ENCODE measurements around the gene MGST2. TPM values are rescaled to one million over a fixed set of nuclear protein-coding genes. Genes with fewer than 3 reads are reported as not detected.
A peak's percentile ranks its signal among the peaks of the same experiment; 100 is the strongest.

Gene MGST2
- total RNA-seq, 1 experiment from 2014 or later, result 55.8 TPM

- DNase-seq, result no peak
- no peaks in the 10 kb centered on the region for H3K36me3 ChIP-seq (ENCODE audit: insufficient read depth, low read length)
- no peak overlapping the region for H3K4me3 ChIP-seq (ENCODE audit: low read length)
- no peaks in the 10 kb centered on the region for H4K20me1 ChIP-seq (ENCODE audit: insufficient read depth, low read depth, low read length)
- no peaks in the 10 kb centered on the region for H3K27me3 ChIP-seq (ENCODE audit: low read length)
- no peaks in the 10 kb centered on the region for H3K79me2 ChIP-seq (ENCODE audit: low read length)
- no peak overlapping the region for H3K27ac ChIP-seq (ENCODE audit: low read length)
- no peaks in the 10 kb centered on the region for H3K9me2 ChIP-seq (replicated peaks; ENCODE audit: insufficient read depth, low read length)
- no peak overlapping the region for H2AFZ ChIP-seq (ENCODE audit: low read length)
- peaks cover 21% of the 10 kb centered on the region for H3K4me1 ChIP-seq (ENCODE audit: low read length)
- no peaks in the 10 kb centered on the region for H3K9me3 ChIP-seq (ENCODE audit: low read length)
- no peak overlapping the region for H3K4me2 ChIP-seq (ENCODE audit: low read depth, low read length, poor library complexity, severe bottlenecking)
- no peak overlapping the region for H3K9ac ChIP-seq (ENCODE audit: low read length)
These were observed 5.7 kb upstream of the MGST2 start for GRCh38 chr4:139659735-139660424.

DNA sequence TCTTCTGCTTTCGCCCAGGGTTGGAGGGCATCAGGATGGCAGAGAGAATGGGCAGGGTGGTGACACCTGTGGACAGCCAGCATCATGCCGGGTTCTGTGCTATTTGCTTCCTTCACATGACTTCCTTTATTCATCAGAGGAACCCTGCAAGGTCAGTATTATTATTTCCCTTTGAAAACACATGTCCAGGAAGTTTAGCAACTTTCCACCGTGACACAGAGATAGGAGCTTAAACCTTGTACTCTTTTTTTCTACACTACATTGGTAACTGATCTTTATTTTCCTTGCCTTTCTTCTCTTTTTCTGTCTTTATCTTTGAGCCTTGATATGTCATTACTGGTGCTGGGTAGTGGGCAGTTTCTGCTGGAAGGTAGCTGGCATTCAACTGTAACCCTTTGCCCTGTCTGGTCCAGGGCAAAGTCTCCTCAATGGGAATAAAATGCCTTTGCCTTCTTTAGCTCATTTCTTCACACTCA, 5.0 kb upstream of the MGST2 start:
- Histone ChIP-seq H2AFZ (ENCODE audit: low read length) (no peak overlapping the region), H3K36me3 (ENCODE audit: insufficient read depth, low read length) (no peaks in the 10 kb centered on the region), H3K4me2 (ENCODE audit: low read depth, low read length, poor library complexity, severe bottlenecking) (no peak overlapping the region), H3K9me3 (ENCODE audit: low read length) (no peaks in the 10 kb centered on the region), H3K27ac (ENCODE audit: low read length) (no peak overlapping the region), H3K27me3 (ENCODE audit: low read length) (no peaks in the 10 kb centered on the region), H4K20me1 (ENCODE audit: insufficient read depth, low read depth, low read length) (no peaks in the 10 kb centered on the region), H3K9ac (ENCODE audit: low read length) (no peak overlapping the region), H3K4me3 (ENCODE audit: low read length) (no peak overlapping the region), H3K79me2 (ENCODE audit: low read length) (no peaks in the 10 kb centered on the region), H3K4me1 (ENCODE audit: low read length) (peaks cover 21% of the 10 kb centered on the region), H3K9me2 (replicated peaks; ENCODE audit: insufficient read depth, low read length) (no peaks in the 10 kb centered on the region)
- DNase-seq, result no peak

DNA sequence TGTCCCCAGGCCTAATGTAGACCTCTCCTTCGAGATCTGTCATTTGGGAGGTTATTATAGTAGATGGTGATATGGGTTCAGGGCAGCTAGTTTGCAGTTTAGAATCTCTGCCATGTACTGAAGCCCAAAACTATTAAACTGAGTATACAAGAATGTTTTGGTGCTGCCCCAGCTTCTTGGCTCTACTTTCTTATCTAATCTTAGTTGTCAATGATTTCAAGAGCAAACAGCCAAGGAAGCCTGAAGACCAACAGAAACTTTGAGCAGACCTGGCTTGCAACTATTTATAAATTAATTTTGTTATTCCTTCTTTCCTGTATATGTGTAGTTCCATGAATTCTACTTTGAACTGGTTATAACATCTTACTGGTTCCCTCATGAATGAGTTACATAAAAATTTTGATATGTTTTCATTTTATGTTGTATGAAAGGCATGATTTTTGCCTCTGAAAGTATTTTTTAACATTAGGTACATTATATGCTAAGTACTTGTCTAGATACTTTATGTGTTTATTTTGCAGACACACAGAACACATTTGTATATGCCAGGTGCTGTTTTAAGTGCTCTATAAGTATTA, 2.0 kb upstream of the MGST2 start:
- Histone ChIP-seq H3K9me2 (replicated peaks; ENCODE audit: insufficient read depth, low read length) (no peaks in the 10 kb centered on the region), H3K27me3 (ENCODE audit: low read length) (no peaks in the 10 kb centered on the region), H3K27ac (ENCODE audit: low read length) (no peak overlapping the region), H3K4me1 (ENCODE audit: low read length) (peaks cover 30% of the 10 kb centered on the region), H3K9ac (ENCODE audit: low read length) (no peak overlapping the region), H3K4me2 (ENCODE audit: low read depth, low read length, poor library complexity, severe bottlenecking) (no peak overlapping the region), H3K4me3 (ENCODE audit: low read length) (no peak overlapping the region), H3K36me3 (ENCODE audit: insufficient read depth, low read length) (no peaks in the 10 kb centered on the region), H4K20me1 (ENCODE audit: insufficient read depth, low read depth, low read length) (no peaks in the 10 kb centered on the region), H3K79me2 (ENCODE audit: low read length) (peaks cover 29% of the 10 kb centered on the region), H2AFZ (ENCODE audit: low read length) (no peak overlapping the region), H3K9me3 (ENCODE audit: low read length) (no peaks in the 10 kb centered on the region)
- DNase-seq, result no peak

DNA sequence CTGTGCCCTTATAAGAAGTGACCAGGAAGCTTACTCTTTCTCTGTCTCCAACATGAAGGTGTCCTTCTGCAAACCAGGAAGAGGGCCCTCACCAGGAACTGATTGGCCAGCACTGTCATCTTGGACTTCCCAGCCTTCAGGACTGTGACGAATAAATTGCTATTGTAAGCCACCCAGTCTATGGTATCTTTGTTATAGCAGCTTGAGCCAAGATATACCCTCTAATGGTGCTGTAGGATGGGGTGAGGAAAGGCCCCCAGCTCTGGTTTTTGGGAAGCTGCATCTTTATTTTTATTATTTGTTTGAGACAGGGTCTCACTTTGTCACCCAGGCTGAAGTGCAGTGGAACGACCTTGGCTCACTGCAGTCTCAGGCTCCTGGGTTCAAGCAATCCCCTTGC, 1.2 kb upstream of the MGST2 start:
- no peaks in the 10 kb centered on the region for H3K9me3 ChIP-seq (ENCODE audit: low read length)
- H3K4me2 ChIP-seq (ENCODE audit: low read depth, low read length, poor library complexity, severe bottlenecking), result no peak overlapping the region
- no peak for DNase-seq
- peaks cover 37% of the 10 kb centered on the region for H3K79me2 ChIP-seq (ENCODE audit: low read length)
- H3K4me3 ChIP-seq (ENCODE audit: low read length), result no peak overlapping the region
- H3K27ac ChIP-seq (ENCODE audit: low read length), result no peak overlapping the region
- H3K9ac ChIP-seq (ENCODE audit: low read length), result no peak overlapping the region
- no peaks in the 10 kb centered on the region for H3K9me2 ChIP-seq (replicated peaks; ENCODE audit: insufficient read depth, low read length)
- peaks cover 30% of the 10 kb centered on the region for H3K4me1 ChIP-seq (ENCODE audit: low read length)
- no peaks in the 10 kb centered on the region for H3K27me3 ChIP-seq (ENCODE audit: low read length)
- H3K36me3 ChIP-seq (ENCODE audit: insufficient read depth, low read length), result no peaks in the 10 kb centered on the region
- H4K20me1 ChIP-seq (ENCODE audit: insufficient read depth, low read depth, low read length), result no peaks in the 10 kb centered on the region
- no peak overlapping the region for H2AFZ ChIP-seq (ENCODE audit: low read length)

GRCh38 chr4:139665079-139665689, 435 bp upstream of the MGST2 start:
- H3K4me1 ChIP-seq (ENCODE audit: low read length), result peaks cover 28% of the 10 kb centered on the region
- peak overlapping the region; percentile 84 for H3K4me3 ChIP-seq (ENCODE audit: low read length)
- peaks cover 42% of the 10 kb centered on the region for H3K79me2 ChIP-seq (ENCODE audit: low read length)
- peak overlapping the region; percentile 82 for H3K9ac ChIP-seq (ENCODE audit: low read length)
- no peaks in the 10 kb centered on the region for H3K9me2 ChIP-seq (replicated peaks; ENCODE audit: insufficient read depth, low read length)
- no peaks in the 10 kb centered on the region for H4K20me1 ChIP-seq (ENCODE audit: insufficient read depth, low read depth, low read length)
- H3K27ac ChIP-seq (ENCODE audit: low read length), result no peak overlapping the region
- no peak for DNase-seq
- peak overlapping the region; percentile 98 for H3K4me2 ChIP-seq (ENCODE audit: low read depth, low read length, poor library complexity, severe bottlenecking)
- peak overlapping the region; percentile 92 for H2AFZ ChIP-seq (ENCODE audit: low read length)
- no peaks in the 10 kb centered on the region for H3K27me3 ChIP-seq (ENCODE audit: low read length)
- no peaks in the 10 kb centered on the region for H3K9me3 ChIP-seq (ENCODE audit: low read length)
- no peaks in the 10 kb centered on the region for H3K36me3 ChIP-seq (ENCODE audit: insufficient read depth, low read length)

- H3K79me2 ChIP-seq (ENCODE audit: low read length), result peaks cover 49% of the 10 kb centered on the region
These were observed 1.2 kb downstream of the MGST2 start for GRCh38 chr4:139666735-139667281.

DNA sequence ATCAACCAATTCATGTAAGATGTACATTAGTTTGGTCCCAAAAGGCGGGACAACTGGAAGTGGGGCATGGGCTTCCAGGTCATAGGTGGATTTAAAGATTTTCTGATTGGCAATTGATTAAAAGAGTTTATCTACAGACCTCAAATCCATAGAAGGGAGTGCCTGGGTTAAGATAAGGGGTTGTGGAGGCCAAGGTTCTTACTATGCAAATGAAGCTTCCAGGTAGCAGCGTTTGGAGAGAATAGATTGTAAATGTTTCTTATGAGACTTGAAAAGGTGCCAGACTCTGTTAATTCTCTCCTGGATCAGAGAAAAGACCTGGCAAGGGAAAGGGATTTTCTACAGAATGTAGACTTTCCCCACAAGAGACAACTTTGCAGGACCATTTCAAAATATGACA, 2.4 kb downstream of the MGST2 start:
- H3K4me2 ChIP-seq (ENCODE audit: low read depth, low read length, poor library complexity, severe bottlenecking), result peak overlapping the region; percentile 98
- no peak overlapping the region for H3K9ac ChIP-seq (ENCODE audit: low read length)
- no peaks in the 10 kb centered on the region for H4K20me1 ChIP-seq (ENCODE audit: insufficient read depth, low read depth, low read length)
- no peak overlapping the region for H3K4me3 ChIP-seq (ENCODE audit: low read length)
- peaks cover 52% of the 10 kb centered on the region for H3K79me2 ChIP-seq (ENCODE audit: low read length)
- no peak for DNase-seq
- H3K36me3 ChIP-seq (ENCODE audit: insufficient read depth, low read length), result no peaks in the 10 kb centered on the region
- H3K9me2 ChIP-seq (replicated peaks; ENCODE audit: insufficient read depth, low read length), result no peaks in the 10 kb centered on the region
- no peak overlapping the region for H2AFZ ChIP-seq (ENCODE audit: low read length)
- H3K4me1 ChIP-seq (ENCODE audit: low read length), result peaks cover 25% of the 10 kb centered on the region
- no peaks in the 10 kb centered on the region for H3K9me3 ChIP-seq (ENCODE audit: low read length)
- H3K27ac ChIP-seq (ENCODE audit: low read length), result no peak overlapping the region
- no peaks in the 10 kb centered on the region for H3K27me3 ChIP-seq (ENCODE audit: low read length)

More at GRCh38 chr4:139666735-139667281, 1.2 kb downstream of the MGST2 start:
- H3K9ac ChIP-seq (ENCODE audit: low read length), result peak overlapping the region; percentile 82
- peak; percentile 85 for DNase-seq
- peaks cover 25% of the 10 kb centered on the region for H3K4me1 ChIP-seq (ENCODE audit: low read length)
- no peaks in the 10 kb centered on the region for H4K20me1 ChIP-seq (ENCODE audit: insufficient read depth, low read depth, low read length)
- peak overlapping the region; percentile 98 for H3K4me2 ChIP-seq (ENCODE audit: low read depth, low read length, poor library complexity, severe bottlenecking)
- no peaks in the 10 kb centered on the region for H3K9me2 ChIP-seq (replicated peaks; ENCODE audit: insufficient read depth, low read length)
- peak overlapping the region; percentile 84 for H3K4me3 ChIP-seq (ENCODE audit: low read length)
- H3K27ac ChIP-seq (ENCODE audit: low read length), result peak overlapping the region; percentile 63
- no peaks in the 10 kb centered on the region for H3K9me3 ChIP-seq (ENCODE audit: low read length)
- H3K27me3 ChIP-seq (ENCODE audit: low read length), result no peaks in the 10 kb centered on the region
- peak overlapping the region; percentile 92 for H2AFZ ChIP-seq (ENCODE audit: low read length)
- H3K36me3 ChIP-seq (ENCODE audit: insufficient read depth, low read length), result no peaks in the 10 kb centered on the region

GRCh38 chr4:139668658-139669201, 3.1 kb downstream of the MGST2 start:
- no peak overlapping the region for H3K4me3 ChIP-seq (ENCODE audit: low read length)
- peaks cover 55% of the 10 kb centered on the region for H3K79me2 ChIP-seq (ENCODE audit: low read length)
- no peaks in the 10 kb centered on the region for H3K27me3 ChIP-seq (ENCODE audit: low read length)
- peaks cover 25% of the 10 kb centered on the region for H3K4me1 ChIP-seq (ENCODE audit: low read length)
- no peak overlapping the region for H2AFZ ChIP-seq (ENCODE audit: low read length)
- H4K20me1 ChIP-seq (ENCODE audit: insufficient read depth, low read depth, low read length), result no peaks in the 10 kb centered on the region
- DNase-seq, result no peak
- H3K9ac ChIP-seq (ENCODE audit: low read length), result no peak overlapping the region
- no peaks in the 10 kb centered on the region for H3K9me3 ChIP-seq (ENCODE audit: low read length)
- H3K36me3 ChIP-seq (ENCODE audit: insufficient read depth, low read length), result no peaks in the 10 kb centered on the region
- H3K9me2 ChIP-seq (replicated peaks; ENCODE audit: insufficient read depth, low read length), result no peaks in the 10 kb centered on the region
- peak overlapping the region; percentile 98 for H3K4me2 ChIP-seq (ENCODE audit: low read depth, low read length, poor library complexity, severe bottlenecking)
- H3K27ac ChIP-seq (ENCODE audit: low read length), result no peak overlapping the region

Measured in Karpas-422 (cell line).